ENCODE data around the gene MIXL1.

MIXL1 gene

GRCh38 chr1:226216056-226216455 is 7.4 kb upstream of the MIXL1 start:
- no peak for TF ChIP-seq ZFX (IDR thresholded peaks at IDR 0.05)
- TF ChIP-seq CTCF (conservative IDR thresholded peaks at IDR 0.05), result no peak
- H3K27ac ChIP-seq, result no peak overlapping the region

GRCh38 chr1:226217273-226217672 is 6.2 kb upstream of the MIXL1 start:
- no peak overlapping the region for H3K27ac ChIP-seq
- TF ChIP-seq ZFX (IDR thresholded peaks at IDR 0.05) (no peak), CTCF (conservative IDR thresholded peaks at IDR 0.05) (no peak)

DNA sequence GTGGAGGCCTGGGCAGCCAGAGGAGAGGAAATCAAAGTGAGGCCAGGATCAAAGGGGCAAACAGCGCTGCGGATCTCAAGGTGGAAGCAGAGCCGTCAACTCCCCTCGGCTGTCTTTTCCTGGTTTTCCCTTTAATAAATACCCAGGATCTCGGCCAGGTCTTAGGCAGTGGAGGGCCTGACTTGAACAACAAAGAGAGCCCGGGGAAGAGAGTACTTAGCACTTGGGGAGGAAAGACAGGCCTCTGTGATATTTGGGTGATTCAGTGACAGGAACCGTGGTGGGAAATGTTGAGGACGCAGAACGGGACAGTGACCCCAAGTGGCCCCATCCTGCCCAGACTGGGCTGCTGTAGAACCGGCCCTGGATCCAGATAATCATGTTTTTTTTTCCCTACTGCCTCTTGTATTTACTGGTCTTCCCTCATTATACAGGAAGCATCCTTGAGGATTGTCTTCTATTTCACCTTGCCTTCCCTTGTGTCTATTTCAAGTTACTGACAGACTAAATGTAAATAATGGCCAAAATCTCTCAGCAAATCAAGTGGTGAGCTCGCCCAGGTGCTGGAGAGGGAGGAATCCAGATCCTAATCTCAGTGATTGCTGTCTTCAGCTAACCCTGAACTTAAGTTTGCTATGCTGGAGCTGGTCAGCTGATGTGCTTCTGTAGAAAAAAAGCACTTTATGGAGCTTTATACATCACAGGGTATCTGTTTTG is 2.8 kb upstream of the MIXL1 start:
- TF ChIP-seq CTCF (conservative IDR thresholded peaks at IDR 0.05) (no peak), ZFX (IDR thresholded peaks at IDR 0.05) (no peak)
- no peak overlapping the region for H3K27ac ChIP-seq

- TF ChIP-seq ZFX (IDR thresholded peaks at IDR 0.05) (no peak), CTCF (conservative IDR thresholded peaks at IDR 0.05) (no peak)
- H3K27ac ChIP-seq, result no peak overlapping the region
Measured at GRCh38 chr1:226222686-226223085, 778 bp upstream of the MIXL1 start.

GRCh38 chr1:226223786-226224244 is 351 bp downstream of the MIXL1 start:
- TF ChIP-seq CTCF (conservative IDR thresholded peaks at IDR 0.05) (no peak), ZFX (IDR thresholded peaks at IDR 0.05) (no peak)
- no peak overlapping the region for H3K27ac ChIP-seq

DNA sequence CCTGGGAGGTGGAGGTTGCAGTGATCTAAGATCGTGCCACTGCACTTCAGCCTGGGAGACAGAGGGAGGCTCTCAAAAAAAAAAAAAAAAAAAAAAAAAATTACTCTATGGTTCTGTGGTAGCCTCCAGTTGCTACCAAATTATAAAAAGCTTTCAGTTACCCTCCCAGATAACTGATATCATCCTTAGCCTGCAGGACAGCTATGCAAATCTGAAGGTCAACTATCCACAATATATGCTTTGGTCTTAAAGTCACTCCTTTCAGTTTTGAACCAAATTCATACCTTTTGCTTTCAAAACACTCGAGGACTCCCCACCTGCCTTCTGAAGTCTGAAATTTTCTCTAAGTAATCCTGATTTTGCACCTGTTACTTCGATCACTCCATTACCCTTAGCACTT is 3.1 kb downstream of the MIXL1 start:
- TF ChIP-seq ZFX (IDR thresholded peaks at IDR 0.05) (no peak), CTCF (conservative IDR thresholded peaks at IDR 0.05) (no peak)
- H3K27ac ChIP-seq, result no peak overlapping the region

- no peak overlapping the region for H3K27ac ChIP-seq
- no peak for TF ChIP-seq CTCF (conservative IDR thresholded peaks at IDR 0.05)
- no peak for TF ChIP-seq ZFX (IDR thresholded peaks at IDR 0.05)
Measured at GRCh38 chr1:226233293-226233692, 9.8 kb downstream of the MIXL1 start.

Data from C4-2B (cell line).